ENCODE measurements around the gene HEYL. TPM values are rescaled to one million over a fixed set of nuclear protein-coding genes. Genes with fewer than 3 reads are reported as not detected.

HEYL gene
- total RNA-seq, 6 experiments from 2014 or later, result 0.98 to 2.6 (median 1.6) TPM

DNA sequence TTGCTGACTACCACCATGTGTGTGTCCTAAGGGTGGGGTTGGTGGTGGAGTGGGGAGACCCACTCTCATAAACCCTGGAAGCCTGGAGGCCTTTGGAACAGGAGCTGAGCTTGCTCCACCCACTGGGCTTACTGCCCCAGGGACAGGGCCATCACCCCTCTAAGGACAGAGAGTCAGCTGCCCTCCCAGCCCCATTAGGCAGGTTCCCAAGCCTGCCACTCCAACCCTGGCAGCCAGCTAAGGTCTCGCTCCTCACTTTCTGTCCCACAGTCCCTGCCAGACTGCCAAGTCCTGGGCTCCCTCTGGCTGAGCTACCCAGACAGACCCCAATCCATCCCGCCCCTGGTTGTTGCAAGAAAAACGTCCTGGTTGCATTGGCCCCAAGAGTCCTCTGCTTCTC is 28.7 kb upstream of the HEYL start:
- no CpG with 5 or more reads among the region's 3 CpGs for WGBS (ENCODE audit: insufficient coverage, low coverage, low lambda C conversion rate, missing lambda C conversion rate)

DNA sequence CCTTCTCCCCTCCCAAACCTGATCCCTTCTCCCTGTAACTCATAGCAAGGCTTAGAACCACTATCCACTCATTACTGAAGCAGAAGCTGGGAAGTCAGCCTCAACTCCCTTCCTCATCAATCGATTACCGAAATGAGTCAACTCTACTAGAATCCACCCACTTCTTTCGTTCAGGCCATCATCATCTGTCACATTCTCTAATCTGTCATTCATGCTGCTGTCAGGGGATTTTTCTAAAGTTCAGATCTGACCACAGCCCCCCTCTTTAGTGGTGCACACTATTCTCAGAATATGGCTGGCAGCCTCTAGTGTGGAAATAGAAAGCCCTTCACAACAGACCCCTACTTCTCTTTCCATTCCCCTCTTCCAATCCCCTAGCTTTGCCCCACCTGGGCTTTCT is 27.3 kb upstream of the HEYL start:
- 82% methylated on average over 3 of the region's 3 CpGs for WGBS (ENCODE audit: insufficient coverage, low coverage, low lambda C conversion rate, missing lambda C conversion rate)
- intact Hi-C loops (cut with DNase I), result no loop called here

More for the DNA sequence above, 28.7 kb upstream of the HEYL start:
- peaks cover 0 to 13% (median 0%) of the 10 kb centered on the region in 4 donors for H3K4me1 ChIP-seq
- no peaks in the 10 kb centered on the region for H3K36me3 ChIP-seq
- H3K9me3 ChIP-seq, result no peaks in the 10 kb centered on the region
- H3K27me3 ChIP-seq, result peaks cover 0 to 7% of the 10 kb centered on the region in 2 donors
- no peak overlapping the region for H3K27ac ChIP-seq
- intact Hi-C loops (cut with DNase I), result no loop called here
- no peak for DNase-seq
- no peak for TF ChIP-seq POLR2A (IDR thresholded peaks at IDR 0.05)
- TF ChIP-seq, protein P1, sequence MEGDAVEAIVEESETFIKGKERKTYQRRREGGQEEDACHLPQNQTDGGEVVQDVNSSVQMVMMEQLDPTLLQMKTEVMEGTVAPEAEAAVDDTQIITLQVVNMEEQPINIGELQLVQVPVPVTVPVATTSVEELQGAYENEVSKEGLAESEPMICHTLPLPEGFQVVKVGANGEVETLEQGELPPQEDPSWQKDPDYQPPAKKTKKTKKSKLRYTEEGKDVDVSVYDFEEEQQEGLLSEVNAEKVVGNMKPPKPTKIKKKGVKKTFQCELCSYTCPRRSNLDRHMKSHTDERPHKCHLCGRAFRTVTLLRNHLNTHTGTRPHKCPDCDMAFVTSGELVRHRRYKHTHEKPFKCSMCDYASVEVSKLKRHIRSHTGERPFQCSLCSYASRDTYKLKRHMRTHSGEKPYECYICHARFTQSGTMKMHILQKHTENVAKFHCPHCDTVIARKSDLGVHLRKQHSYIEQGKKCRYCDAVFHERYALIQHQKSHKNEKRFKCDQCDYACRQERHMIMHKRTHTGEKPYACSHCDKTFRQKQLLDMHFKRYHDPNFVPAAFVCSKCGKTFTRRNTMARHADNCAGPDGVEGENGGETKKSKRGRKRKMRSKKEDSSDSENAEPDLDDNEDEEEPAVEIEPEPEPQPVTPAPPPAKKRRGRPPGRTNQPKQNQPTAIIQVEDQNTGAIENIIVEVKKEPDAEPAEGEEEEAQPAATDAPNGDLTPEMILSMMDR (IDR thresholded peaks at IDR 0.05), result no peak
- ATAC-seq, result no peak
- H3K4me3 ChIP-seq, result no peak overlapping the region

DNA sequence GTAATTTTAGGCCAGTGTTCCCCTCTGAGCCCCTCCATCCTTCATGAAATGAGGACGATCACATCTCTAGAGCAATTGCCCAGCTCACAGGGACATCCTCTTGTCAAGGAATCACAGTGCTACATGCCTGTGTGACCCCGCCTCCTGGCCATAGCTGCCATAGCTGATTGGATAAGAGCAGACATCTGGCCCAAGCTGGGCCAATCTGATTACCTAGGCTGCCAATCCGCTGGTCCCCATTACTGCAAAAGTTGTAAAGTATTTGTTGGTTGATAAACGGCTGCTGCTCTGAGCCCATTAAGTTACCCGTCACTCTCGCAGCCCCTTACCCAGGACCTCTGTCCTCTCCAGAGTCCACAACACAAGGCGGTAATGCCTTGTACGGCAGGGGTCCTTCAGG is 24.1 kb upstream of the HEYL start:
- DNase-seq (no peak), ATAC-seq (no peak)
- no peak overlapping the region for H3K27ac ChIP-seq
- TF ChIP-seq, protein P1 (IDR thresholded peaks at IDR 0.05), result no peak
- no peak for TF ChIP-seq POLR2A (IDR thresholded peaks at IDR 0.05)
- no peaks in the 10 kb centered on the region for H3K27me3 ChIP-seq
- no peaks in the 10 kb centered on the region for H3K9me3 ChIP-seq
- no peaks in the 10 kb centered on the region for H3K36me3 ChIP-seq
- intact Hi-C loops (cut with DNase I), result no loop called here
- WGBS (ENCODE audit: insufficient coverage, low coverage, low lambda C conversion rate, missing lambda C conversion rate), result 78% methylated on average over 5 of the region's 8 CpGs
- no peak overlapping the region for H3K4me3 ChIP-seq
- no peaks in the 10 kb centered on the region for H3K4me1 ChIP-seq

More for the DNA sequence above, 27.3 kb upstream of the HEYL start:
- ATAC-seq, result no peak
- DNase-seq, result no peak
- no peak overlapping the region for H3K4me3 ChIP-seq
- H3K4me1 ChIP-seq, result peaks cover 0 to 6% (median 0%) of the 10 kb centered on the region in 4 donors
- no peak for TF ChIP-seq POLR2A (IDR thresholded peaks at IDR 0.05)
- TF ChIP-seq, protein P1 (IDR thresholded peaks at IDR 0.05), result no peak
- H3K36me3 ChIP-seq, result no peaks in the 10 kb centered on the region
- H3K27ac ChIP-seq, result no peak overlapping the region
- H3K27me3 ChIP-seq, result peaks cover 0 to 7% of the 10 kb centered on the region in 2 donors
- H3K9me3 ChIP-seq, result no peaks in the 10 kb centered on the region

DNA sequence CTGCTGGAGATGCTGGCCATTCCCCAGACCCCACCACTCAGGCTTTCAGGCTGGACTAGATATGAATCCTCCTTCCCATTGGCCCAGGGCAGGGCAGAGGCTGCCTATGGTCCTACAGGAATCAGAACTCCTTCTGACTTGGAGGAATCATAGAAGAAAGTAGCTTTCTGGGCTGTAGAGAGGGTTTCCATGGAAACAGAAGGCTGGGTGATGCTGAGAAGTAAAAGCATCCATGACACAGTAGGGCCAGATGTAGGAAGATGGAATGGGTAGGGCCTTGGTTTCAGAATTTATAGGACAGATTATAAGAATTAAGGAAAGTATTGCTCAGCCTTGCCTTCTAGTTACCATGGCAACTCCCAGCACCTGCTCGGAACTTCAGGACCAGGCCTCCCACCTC is 23.4 kb upstream of the HEYL start:
- WGBS (ENCODE audit: insufficient coverage, low coverage, low lambda C conversion rate, missing lambda C conversion rate), result 86% methylated on average over 1 of the region's 1 CpG
- no peaks in the 10 kb centered on the region for H3K9me3 ChIP-seq
- no peaks in the 10 kb centered on the region for H3K4me1 ChIP-seq
- no peak overlapping the region for H3K27ac ChIP-seq
- ATAC-seq (no peak), DNase-seq (no peak)
- H3K27me3 ChIP-seq, result no peaks in the 10 kb centered on the region
- intact Hi-C loops (cut with DNase I), result no loop called here
- H3K4me3 ChIP-seq, result no peak overlapping the region
- no peak for TF ChIP-seq POLR2A (IDR thresholded peaks at IDR 0.05)
- TF ChIP-seq, protein P1 (IDR thresholded peaks at IDR 0.05), result no peak
- no peaks in the 10 kb centered on the region for H3K36me3 ChIP-seq

DNA sequence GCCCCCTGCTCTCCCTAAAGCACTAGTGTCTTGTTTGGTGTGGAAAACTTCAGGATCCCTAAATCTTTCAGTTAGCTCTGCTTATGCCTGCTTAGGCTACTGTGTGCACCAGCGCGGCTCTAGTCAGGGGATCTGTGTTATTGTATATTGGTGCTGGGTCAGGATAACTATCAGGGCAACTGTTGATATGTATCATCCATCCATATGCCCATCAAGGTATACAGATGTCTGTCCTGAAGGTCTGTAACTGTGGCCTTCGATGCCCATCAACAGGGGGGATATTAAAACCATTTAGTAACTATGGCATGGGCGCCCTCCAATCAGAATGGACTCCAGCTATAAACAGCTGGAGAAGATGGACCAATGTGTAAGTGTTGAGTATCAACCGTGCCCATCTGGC is 20.1 kb upstream of the HEYL start:
- ATAC-seq (no peak), DNase-seq (no peak)
- Histone ChIP-seq H3K4me1 (no peaks in the 10 kb centered on the region), H3K9me3 (no peaks in the 10 kb centered on the region), H3K27ac (no peak overlapping the region), H3K4me3 (no peak overlapping the region), H3K27me3 (no peaks in the 10 kb centered on the region), H3K36me3 (no peaks in the 10 kb centered on the region)
- intact Hi-C loops (cut with DNase I), result loop anchor here (10.0 kb wide), 1 partner anchor 55 kb away; no protein-coding TSS in a partner anchor
- 63% methylated on average over 5 of the region's 5 CpGs for whole genome bisulfite sequencing (ENCODE audit: insufficient coverage, low coverage, low lambda C conversion rate, missing lambda C conversion rate)
- TF ChIP-seq, protein P1 (IDR thresholded peaks at IDR 0.05), result no peak
- TF ChIP-seq POLR2A (IDR thresholded peaks at IDR 0.05), result no peak
